IPS DF 6.9 (cell line): ENCODE results near the gene GBP2.

ENCODE experiments used
- DNase-seq: peaks from one replicate; pipeline ENCODE4 v3.0.0-alpha.2; 2013; ENCODE audit warnings: low read depth, low spot score
- H3K27ac ChIP-seq: one replicate; pipeline ENCODE4 v1.5.1; 2013; ENCODE audit warnings: low read length, control low read depth
- H3K27me3 ChIP-seq: 2 replicates; pipeline ENCODE4 v1.6.1; 2013; ENCODE audit warnings: mild to moderate bottlenecking, low read length; ENCODE audit not compliant: control insufficient read depth, insufficient read depth
- H3K36me3 ChIP-seq: 2 replicates; pipeline ENCODE4 v1.6.1; 2013; ENCODE audit warnings: low read length; ENCODE audit not compliant: control insufficient read depth, insufficient read depth
- H3K4me1 ChIP-seq: 2 replicates; pipeline ENCODE4 v1.6.1; 2013; ENCODE audit warnings: low read length; ENCODE audit not compliant: control insufficient read depth, insufficient read depth
- H3K4me3 ChIP-seq: 2 replicates; pipeline ENCODE4 v1.5.1; 2013; ENCODE audit warnings: mild to moderate bottlenecking, low read length
- H3K9me3 ChIP-seq: 2 replicates; pipeline ENCODE4 v1.6.1; 2013; ENCODE audit warnings: low read length, inconsistent platforms; ENCODE audit not compliant: control insufficient read depth, insufficient read depth
- WGBS: extraction: QIAGEN DNeasy Blood & Tissue Kit; methylation state at CpG from one replicate; pipeline ENCODE4 v1.1.7; 2013; ENCODE audit warnings: mixed read lengths, missing lambda C conversion rate; ENCODE audit not compliant: insufficient read length, insufficient coverage; 5-methylcytosine and 5-hydroxymethylcytosine counted together

GBP2 gene

DNA sequence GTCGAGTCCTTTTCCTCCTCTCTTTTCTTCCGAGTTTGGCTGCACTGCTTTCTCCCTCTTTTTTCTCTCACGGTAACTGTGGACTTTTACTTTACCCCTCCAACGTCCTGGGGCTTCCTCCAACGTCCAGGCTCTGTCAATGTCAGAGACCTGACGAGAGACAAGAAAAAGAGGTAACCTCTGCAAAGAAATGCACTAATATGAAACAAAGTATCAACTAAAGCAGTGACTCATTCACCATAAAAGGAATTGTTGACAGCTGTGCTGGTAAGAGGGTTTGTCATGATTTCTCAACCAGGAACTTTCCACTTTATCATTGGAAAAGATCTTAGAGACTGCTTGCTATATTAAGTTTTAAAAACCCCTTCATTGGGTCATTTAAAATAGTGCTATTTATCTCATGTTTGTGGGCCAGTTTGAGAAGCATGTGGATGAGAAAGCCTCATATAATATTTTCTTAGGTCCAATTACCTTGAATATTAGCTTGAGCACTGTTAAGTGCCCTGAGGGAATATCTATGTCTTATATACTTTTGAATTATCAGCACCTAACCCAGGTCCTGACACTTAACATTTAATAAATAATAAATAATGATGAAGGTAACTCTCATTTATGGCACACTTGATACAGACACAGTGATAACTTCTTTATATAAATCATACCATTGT, at the start of gene GBP2:
Gene GBP2, minus strand, starts transcription at position 202 of the 668 bp plus-strand sequence. CDS start 4,148 bp downstream, outside the sequence.
- no peak within 1 kb of the TSS for H3K27ac ChIP-seq
- no peaks in the 10 kb centered on the region for H3K4me1 ChIP-seq
- H3K9me3 ChIP-seq = no peaks in the 10 kb centered on the region
- no CpG with 5 or more reads among the region's 6 CpGs for WGBS
- no peak for DNase-seq
- no peak within 1 kb of the TSS for H3K4me3 ChIP-seq
- H3K36me3 ChIP-seq = no peaks in the 10 kb centered on the region
- no peaks in the 10 kb centered on the region for H3K27me3 ChIP-seq

DNA sequence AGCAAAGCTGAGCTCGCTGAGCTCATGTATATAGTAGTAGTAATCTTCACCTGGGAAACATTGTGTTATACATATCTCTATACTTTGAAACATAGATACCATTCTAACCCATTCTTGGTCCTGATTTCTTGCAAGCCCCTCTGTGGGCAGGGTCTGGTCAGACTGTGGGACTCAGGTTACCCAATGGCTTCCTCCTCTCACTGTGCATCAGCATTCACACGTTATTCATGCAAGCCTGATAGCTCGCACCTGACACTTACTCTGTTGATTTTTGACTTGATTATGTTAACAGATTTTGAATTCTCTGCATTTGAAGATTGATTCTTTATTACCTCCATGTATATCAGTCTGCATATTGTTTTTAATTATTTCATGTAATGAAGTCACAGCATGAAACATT, 48.6 kb upstream of the GBP2 start:
- Histone ChIP-seq H3K27ac (no peak overlapping the region), H3K4me1 (no peaks in the 10 kb centered on the region), H3K27me3 (no peaks in the 10 kb centered on the region), H3K9me3 (no peaks in the 10 kb centered on the region), H3K4me3 (no peak overlapping the region), H3K36me3 (no peaks in the 10 kb centered on the region)
- no peak for DNase-seq
- no CpG with 5 or more reads among the region's 3 CpGs for WGBS

GRCh38 chr1:89172468-89173143, 46.7 kb upstream of the GBP2 start:
- Histone ChIP-seq H3K27me3 (no peaks in the 10 kb centered on the region), H3K4me1 (no peaks in the 10 kb centered on the region), H3K27ac (no peak overlapping the region), H3K9me3 (no peaks in the 10 kb centered on the region), H3K4me3 (no peak overlapping the region), H3K36me3 (no peaks in the 10 kb centered on the region)
- DNase-seq = no peak
- WGBS = no CpG with 5 or more reads among the region's 4 CpGs

DNA sequence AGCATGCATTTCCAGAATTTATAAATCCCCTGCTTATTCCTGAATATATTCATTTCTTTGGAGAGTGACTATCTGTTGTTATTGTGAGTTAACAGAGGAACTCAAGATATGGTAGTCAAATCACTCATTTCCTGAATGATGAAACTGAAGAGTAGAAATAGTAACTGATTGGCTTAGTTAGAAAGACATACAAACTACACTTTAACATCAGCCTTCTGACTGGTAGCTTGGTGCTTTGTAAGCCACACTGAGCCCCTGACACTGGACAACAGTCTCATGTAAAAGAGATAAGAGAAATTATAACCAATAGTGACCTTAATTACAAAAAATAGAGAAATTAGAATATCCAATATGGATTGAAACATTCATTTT, 45.1 kb upstream of the GBP2 start:
- H3K27me3 ChIP-seq = no peaks in the 10 kb centered on the region
- no peak for DNase-seq
- no peaks in the 10 kb centered on the region for H3K36me3 ChIP-seq
- no peak overlapping the region for H3K4me3 ChIP-seq
- no peaks in the 10 kb centered on the region for H3K9me3 ChIP-seq
- H3K4me1 ChIP-seq = no peaks in the 10 kb centered on the region
- no peak overlapping the region for H3K27ac ChIP-seq

GRCh38 chr1:89170170-89171066, 44.5 kb upstream of the GBP2 start:
- WGBS = no CpG with 5 or more reads among the region's 4 CpGs
- Histone ChIP-seq H3K27me3 (no peaks in the 10 kb centered on the region), H3K27ac (no peak overlapping the region), H3K4me3 (no peak overlapping the region), H3K4me1 (no peaks in the 10 kb centered on the region), H3K9me3 (no peaks in the 10 kb centered on the region), H3K36me3 (no peaks in the 10 kb centered on the region)
- no peak for DNase-seq

DNA sequence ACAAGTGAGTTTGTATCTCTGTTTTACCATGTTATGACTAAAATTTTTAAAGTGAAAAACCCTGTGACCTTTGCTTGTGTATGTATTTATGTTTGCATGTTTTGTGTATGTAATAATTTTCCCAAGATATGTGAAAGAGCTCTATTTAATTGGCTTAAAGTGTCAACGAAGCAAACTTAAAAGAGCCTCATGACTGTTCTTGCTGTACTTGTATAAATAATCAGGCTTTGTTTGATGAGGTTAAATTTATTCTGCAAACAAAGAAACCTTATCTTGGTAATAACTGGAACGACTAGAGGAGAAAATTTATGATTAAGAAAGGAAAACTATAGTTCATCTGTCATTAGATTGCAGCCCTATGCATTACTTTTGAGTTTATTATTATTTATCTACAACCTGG, 43.3 kb upstream of the GBP2 start:
- Histone ChIP-seq H3K27ac (no peak overlapping the region), H3K9me3 (no peaks in the 10 kb centered on the region), H3K36me3 (no peaks in the 10 kb centered on the region), H3K4me1 (no peaks in the 10 kb centered on the region), H3K27me3 (no peaks in the 10 kb centered on the region), H3K4me3 (no peak overlapping the region)
- no peak for DNase-seq
- WGBS = no CpG with 5 or more reads among the region's 2 CpGs

DNA sequence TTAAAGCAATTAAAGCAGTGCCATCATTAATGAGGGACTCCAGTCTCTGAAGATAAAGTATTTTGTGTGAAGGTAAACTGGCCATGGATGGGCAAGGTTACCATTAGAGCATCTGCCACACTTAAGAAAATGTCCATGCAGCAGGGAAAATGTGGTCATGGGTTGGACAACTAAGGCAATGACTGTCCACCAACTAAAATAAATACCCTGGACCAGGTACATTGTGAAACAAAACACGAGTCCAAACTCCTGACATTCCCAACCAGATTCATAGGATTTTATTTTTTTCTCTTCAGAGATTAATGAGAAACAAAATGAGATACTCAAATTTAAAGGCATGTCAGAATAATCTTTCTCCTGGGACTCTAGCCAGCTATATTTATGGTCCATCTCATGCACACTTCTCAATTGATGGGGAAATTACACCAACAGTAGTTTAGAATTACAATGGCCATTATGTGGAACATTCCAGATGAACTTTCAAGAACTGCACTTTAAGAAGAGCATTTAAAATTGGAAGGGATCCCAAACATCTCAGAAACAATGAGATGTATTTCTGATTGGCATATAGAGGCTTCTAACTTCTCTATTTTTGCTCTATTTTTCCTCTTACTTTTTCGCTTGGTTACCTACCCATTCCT, 41.8 kb upstream of the GBP2 start:
- Histone ChIP-seq H3K9me3 (no peaks in the 10 kb centered on the region), H3K4me1 (no peaks in the 10 kb centered on the region), H3K4me3 (no peak overlapping the region), H3K27ac (no peak overlapping the region), H3K27me3 (no peaks in the 10 kb centered on the region), H3K36me3 (no peaks in the 10 kb centered on the region)
- no CpG with 5 or more reads among the region's 2 CpGs for WGBS
- DNase-seq = no peak

DNA sequence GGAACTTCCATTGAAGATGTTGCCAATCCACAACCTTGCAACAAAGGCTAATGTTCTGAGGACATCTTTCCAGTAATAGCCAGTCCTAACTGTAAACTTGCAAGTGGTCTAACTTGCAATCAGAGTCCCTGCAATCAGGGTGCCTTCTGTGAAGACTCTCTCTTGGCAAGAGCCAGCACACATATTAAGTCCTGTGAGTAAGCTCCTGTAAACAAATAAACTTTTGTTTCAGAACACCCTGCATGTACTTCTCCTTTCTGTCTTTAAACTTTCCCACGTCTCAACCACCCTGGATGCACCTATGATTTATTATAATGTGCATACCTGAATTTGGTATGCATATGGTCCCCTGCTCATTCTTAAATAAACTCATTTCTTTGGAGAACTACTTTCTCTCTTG, 40.8 kb upstream of the GBP2 start:
- no peak for DNase-seq
- WGBS = no CpG with 5 or more reads among the region's 1 CpG
- Histone ChIP-seq H3K4me1 (no peaks in the 10 kb centered on the region), H3K9me3 (no peaks in the 10 kb centered on the region), H3K27ac (no peak overlapping the region), H3K36me3 (no peaks in the 10 kb centered on the region), H3K27me3 (no peaks in the 10 kb centered on the region), H3K4me3 (no peak overlapping the region)

DNA sequence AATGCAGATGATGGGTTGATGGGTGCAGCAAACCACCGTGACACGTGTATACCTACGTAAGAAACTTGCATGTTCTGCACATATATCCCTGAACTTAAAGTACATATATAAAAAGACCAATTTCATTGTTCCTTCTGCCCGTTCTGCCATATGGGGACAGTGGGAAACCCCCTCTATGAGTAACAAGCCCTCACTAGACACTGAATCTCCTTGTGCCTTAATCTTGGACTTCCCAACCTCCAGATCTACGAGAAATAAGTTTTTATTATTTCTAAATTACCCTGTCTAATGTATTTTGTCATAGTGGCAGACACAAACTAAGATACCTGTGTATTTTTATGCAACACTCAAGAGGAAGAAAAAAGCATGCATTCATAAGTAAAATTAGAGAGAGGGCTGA, 39.9 kb upstream of the GBP2 start:
- H3K4me3 ChIP-seq = no peak overlapping the region
- no peaks in the 10 kb centered on the region for H3K27me3 ChIP-seq
- H3K27ac ChIP-seq = no peak overlapping the region
- no peaks in the 10 kb centered on the region for H3K9me3 ChIP-seq
- no peaks in the 10 kb centered on the region for H3K4me1 ChIP-seq
- no CpG with 5 or more reads among the region's 5 CpGs for WGBS
- H3K36me3 ChIP-seq = no peaks in the 10 kb centered on the region
- DNase-seq = no peak

GRCh38 chr1:89151047-89151446, 25.1 kb upstream of the GBP2 start:
- WGBS = no CpG with 5 or more reads among the region's 1 CpG
- H3K27me3 ChIP-seq = no peaks in the 10 kb centered on the region
- no peaks in the 10 kb centered on the region for H3K36me3 ChIP-seq
- DNase-seq = no peak
- no peak overlapping the region for H3K4me3 ChIP-seq
- H3K4me1 ChIP-seq = no peaks in the 10 kb centered on the region
- H3K9me3 ChIP-seq = no peaks in the 10 kb centered on the region
- no peak overlapping the region for H3K27ac ChIP-seq
